Colonic mucosa (tissue), 4 donors: ENCODE data around the gene CFAP58. TPM values are rescaled to one million over a fixed set of nuclear protein-coding genes. Genes with fewer than 3 reads are reported as not detected.
A peak's percentile ranks its signal among the peaks of the same experiment; 100 is the strongest.

Experiments used
- DNase-seq: peaks from one replicate; pipeline ENCODE4 v3.0.0-alpha.2; 2020
- H3K27ac ChIP-seq: fragments of 200-600 bp; one replicate; pipeline ENCODE4 v1.8.0; 2021
- H3K27me3 ChIP-seq: fragments of 200-600 bp; one replicate; pipeline ENCODE4 v1.8.0; 2021
- H3K36me3 ChIP-seq: fragments of 200-600 bp; one replicate; pipeline ENCODE4 v1.8.0; 2021
- H3K4me1 ChIP-seq: fragments of 200-600 bp; one replicate; pipeline ENCODE4 v1.8.0; 2021; ENCODE audit warnings: mild to moderate bottlenecking
- H3K4me3 ChIP-seq: fragments of 200-600 bp; one replicate; pipeline ENCODE4 v1.8.0; 2021
- H3K9ac ChIP-seq, 2 donors: one replicate each; pipeline ENCODE4 v1.7.0; 2013; ENCODE audit warnings: control low read depth in 2 of 2, low read depth in 2 of 2, low read length in 2 of 2
- H3K9me3 ChIP-seq: fragments of 200-600 bp; one replicate; pipeline ENCODE4 v1.8.0; 2021
- intact Hi-C: fragments of 100-400 bp; cut with DNase I; formaldehyde crosslinking; loops from one replicate; pipeline ENCODE4 v1.14.1; 2022
- total RNA-seq, 2 donors: library from RNA; stranded (reverse); fragmentation: NEBNext Ultra II Directional in 1 of 2; extraction: Animal tissue kit (Norgen Biotek cat#: 25700) in 1 of 2; gene quantifications; one replicate each; pipeline ENCODE4 v1.2.1, GENCODE V29; 2021
- TF ChIP-seq, protein P1 (sequence below): fragments of 200-600 bp; IDR thresholded peaks from one replicate; pipeline ENCODE4 v1.8.0; 2022; ENCODE audit warnings: antibody characterized with exemption, mild to moderate bottlenecking
- donor health status: healthy.
- donor health status: DM: no; HTN: no; CAD: no.
- donor health status: DM: no; HTN: no; CAD: no.

CFAP58 gene
- total RNA-seq, 2 donors from 2014 or later = 0.11 TPM; not detected in 1

DNA sequence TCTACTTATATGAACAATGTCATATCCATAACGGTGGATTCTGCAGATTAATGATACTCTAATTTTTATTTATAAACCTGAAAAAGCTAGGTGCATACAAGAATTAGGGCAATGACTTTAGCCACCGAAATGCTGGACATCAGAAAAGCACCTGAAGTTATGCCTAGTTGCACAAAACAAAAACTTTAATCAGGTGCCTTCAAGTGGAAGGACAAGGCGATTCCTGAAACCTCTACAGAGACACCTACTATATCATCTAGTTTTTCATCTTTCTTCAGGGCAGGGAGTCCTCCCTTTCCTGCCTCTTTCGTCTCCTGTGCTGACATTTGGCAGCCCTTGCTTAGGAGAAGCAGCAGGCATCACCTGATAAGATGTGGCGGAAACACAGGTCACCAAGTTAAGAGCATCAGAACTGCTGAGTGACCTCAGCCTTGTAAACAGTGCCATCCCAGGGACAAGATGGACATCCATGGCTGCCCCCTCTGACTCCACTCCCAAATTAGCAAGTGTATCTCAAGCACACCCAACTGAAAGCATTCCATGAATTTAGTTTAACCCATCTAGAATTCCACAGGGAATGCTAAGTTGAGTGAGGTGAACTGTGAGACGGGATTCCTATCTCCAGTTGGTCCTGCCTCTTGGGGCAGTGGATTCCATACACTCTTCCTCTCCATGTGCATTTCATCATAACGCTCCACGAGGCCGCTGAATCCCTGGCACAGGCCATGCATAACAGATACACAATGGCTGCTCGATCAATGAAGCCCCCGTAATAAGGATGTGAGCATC, 21.2 kb upstream of the CFAP58 start:
- H3K4me1 ChIP-seq = peaks cover 37% of the 10 kb centered on the region
- H3K27ac ChIP-seq = no peak overlapping the region
- no peak for DNase-seq
- H3K36me3 ChIP-seq = no peaks in the 10 kb centered on the region
- TF ChIP-seq, protein P1, sequence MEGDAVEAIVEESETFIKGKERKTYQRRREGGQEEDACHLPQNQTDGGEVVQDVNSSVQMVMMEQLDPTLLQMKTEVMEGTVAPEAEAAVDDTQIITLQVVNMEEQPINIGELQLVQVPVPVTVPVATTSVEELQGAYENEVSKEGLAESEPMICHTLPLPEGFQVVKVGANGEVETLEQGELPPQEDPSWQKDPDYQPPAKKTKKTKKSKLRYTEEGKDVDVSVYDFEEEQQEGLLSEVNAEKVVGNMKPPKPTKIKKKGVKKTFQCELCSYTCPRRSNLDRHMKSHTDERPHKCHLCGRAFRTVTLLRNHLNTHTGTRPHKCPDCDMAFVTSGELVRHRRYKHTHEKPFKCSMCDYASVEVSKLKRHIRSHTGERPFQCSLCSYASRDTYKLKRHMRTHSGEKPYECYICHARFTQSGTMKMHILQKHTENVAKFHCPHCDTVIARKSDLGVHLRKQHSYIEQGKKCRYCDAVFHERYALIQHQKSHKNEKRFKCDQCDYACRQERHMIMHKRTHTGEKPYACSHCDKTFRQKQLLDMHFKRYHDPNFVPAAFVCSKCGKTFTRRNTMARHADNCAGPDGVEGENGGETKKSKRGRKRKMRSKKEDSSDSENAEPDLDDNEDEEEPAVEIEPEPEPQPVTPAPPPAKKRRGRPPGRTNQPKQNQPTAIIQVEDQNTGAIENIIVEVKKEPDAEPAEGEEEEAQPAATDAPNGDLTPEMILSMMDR = no peak
- no peaks in the 10 kb centered on the region for H3K9me3 ChIP-seq
- H3K4me3 ChIP-seq = no peak overlapping the region
- peak overlapping the region in 1 of 2 donors; percentile 69 for H3K9ac ChIP-seq
- H3K27me3 ChIP-seq = no peaks in the 10 kb centered on the region
- intact Hi-C loops = no loop called here

DNA sequence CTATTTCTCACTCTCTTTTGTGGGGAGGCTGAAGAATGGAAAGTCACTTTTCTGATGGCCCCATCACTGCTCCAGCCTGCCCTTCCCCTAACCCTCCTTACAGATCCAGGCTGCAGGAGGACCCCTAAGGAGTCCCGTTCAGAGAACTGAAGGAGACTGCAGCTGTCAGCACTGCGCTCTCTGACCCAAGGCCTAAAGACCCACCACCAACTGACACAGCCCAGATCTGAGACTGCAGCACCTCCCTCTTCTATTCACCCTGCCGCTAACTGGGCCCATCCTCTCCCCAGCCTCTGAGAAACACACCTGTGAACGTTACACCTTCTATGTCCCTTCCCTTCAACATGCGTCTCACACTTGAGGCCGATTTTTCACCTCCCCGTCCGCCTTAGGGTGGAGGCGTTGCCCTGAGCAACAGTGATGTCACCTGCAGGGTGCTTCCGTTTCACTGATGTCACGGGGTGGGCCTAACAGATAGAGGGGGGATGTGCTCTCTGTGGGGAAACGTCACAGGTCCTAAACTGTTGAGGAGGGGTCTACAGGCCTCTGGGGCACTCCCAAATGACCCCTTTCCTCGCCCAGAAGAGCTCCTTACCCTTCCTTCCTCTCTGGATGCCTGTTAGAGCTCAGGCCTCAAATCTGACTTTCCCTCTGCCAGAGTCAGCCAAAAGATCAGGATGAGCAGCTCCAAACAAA, 20.5 kb upstream of the CFAP58 start:
- Histone ChIP-seq H3K27ac (no peak overlapping the region), H3K9me3 (no peaks in the 10 kb centered on the region), H3K4me3 (no peak overlapping the region), H3K9ac (no peak overlapping the region), H3K4me1 (peaks cover 31% of the 10 kb centered on the region), H3K36me3 (no peaks in the 10 kb centered on the region), H3K27me3 (no peaks in the 10 kb centered on the region)
- TF ChIP-seq, protein P1 = no peak
- intact Hi-C loops = no loop called here
- peak; percentile 17 for DNase-seq

DNA sequence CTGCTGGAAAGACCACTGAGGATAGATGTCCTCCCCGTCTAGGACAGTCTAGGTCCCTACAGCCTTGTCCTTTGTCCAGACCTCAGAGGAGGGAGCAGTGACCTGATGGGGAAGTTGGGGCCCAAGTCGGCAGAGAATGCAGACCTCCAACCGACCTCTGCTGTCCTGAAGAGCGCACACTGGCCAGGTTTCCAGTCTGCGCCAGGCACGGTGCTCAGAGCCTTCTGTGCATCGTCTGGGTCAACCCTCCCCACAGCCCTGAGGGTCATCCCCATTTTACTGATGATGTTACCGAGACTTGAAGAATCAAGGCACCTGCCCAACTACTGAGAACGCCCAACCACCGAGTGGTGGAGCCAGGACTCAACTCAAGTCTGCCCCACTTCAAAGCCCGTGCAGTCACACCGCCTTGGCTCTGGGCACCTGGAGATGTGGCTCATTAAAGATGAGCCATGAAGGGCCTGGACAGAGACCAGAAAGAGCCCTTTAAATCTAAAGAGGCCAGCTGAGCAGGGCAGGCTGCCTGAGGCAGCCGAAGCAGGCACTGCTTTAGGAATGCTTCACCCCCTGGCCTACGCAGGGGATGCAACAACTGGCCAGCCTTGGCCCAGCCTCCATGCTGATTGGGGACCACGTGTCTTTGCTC, 19.8 kb upstream of the CFAP58 start:
- peak; percentile 16 for DNase-seq
- Histone ChIP-seq H3K4me3 (no peak overlapping the region), H3K9me3 (no peaks in the 10 kb centered on the region), H3K4me1 (peaks cover 31% of the 10 kb centered on the region), H3K36me3 (no peaks in the 10 kb centered on the region), H3K27me3 (no peaks in the 10 kb centered on the region), H3K27ac (no peak overlapping the region), H3K9ac (no peak overlapping the region)
- TF ChIP-seq, protein P1 = no peak
- intact Hi-C loops = no loop called here

DNA sequence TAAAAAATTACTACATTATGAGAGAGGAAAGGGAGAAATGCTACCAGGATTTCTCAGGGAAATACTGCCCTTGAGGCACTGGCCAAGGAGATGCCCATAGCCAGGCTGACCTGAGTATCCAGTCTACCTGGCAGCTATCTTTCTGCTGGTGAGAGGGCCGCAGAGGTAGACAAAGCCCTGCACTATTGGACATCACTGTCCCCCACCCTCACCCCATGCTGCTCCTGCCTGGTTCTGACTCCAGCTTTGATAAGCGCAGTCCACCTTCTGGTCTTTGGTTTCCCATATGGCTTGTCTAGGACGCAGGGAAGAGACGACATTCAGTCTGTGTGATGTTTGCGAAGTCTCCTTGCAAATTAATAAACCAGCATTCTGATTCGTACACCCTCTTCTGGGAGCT, 19.1 kb upstream of the CFAP58 start:
- peak; percentile 10 for DNase-seq
- Histone ChIP-seq H3K27me3 (no peaks in the 10 kb centered on the region), H3K27ac (no peak overlapping the region), H3K36me3 (no peaks in the 10 kb centered on the region), H3K9me3 (no peaks in the 10 kb centered on the region), H3K9ac (no peak overlapping the region), H3K4me1 (peaks cover 29% of the 10 kb centered on the region), H3K4me3 (no peak overlapping the region)
- TF ChIP-seq, protein P1 = no peak
- intact Hi-C loops = no loop called here

DNA sequence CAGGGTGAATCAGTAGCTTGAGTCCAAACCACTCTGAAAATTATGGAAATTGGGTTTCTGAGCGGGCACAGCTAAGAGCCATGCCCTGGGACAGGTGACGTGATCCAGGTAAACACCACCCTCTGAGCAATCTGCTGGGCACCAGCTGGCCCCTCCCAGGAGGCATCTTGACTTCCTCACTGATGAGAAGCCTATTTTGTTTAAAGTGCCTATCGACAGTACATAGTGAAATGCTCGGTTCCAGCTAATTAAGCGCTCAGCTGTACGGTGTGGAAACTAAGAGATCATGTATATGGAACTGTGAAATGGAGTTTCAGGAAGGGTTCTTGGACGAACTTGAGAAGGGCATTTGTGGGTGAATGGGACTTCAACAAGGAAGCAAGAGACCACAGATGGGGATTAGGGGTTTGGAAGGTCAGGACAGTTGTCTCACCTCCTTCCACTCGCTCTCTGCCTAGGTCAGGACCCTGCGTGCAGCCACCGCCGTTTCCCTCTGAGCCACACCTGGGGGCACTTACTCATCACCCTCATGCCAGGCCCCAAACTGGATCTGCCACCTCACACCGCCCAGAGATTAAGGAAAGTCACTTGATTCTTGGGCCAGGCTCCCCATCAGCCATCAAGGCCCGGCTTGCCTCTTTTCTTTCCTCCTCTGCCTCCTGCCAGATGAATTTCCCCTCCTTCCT, 18.5 kb upstream of the CFAP58 start:
- H3K36me3 ChIP-seq = no peaks in the 10 kb centered on the region
- no peaks in the 10 kb centered on the region for H3K27me3 ChIP-seq
- TF ChIP-seq, protein P1 = no peak
- peak; percentile 16 for DNase-seq
- H3K27ac ChIP-seq = no peak overlapping the region
- no peaks in the 10 kb centered on the region for H3K9me3 ChIP-seq
- peaks cover 24% of the 10 kb centered on the region for H3K4me1 ChIP-seq
- no peak overlapping the region for H3K9ac ChIP-seq
- H3K4me3 ChIP-seq = no peak overlapping the region
- intact Hi-C loops = no loop called here
